Left ventricle myocardium inferior (tissue), 1 donor: ENCODE results near the gene HSFX1. TPM values are rescaled to one million over a fixed set of nuclear protein-coding genes. Genes with fewer than 3 reads are reported as not detected.
"Not testable (repeated sequence)": the region's sequence is repeated elsewhere in the genome, so short reads cannot be mapped to it uniquely, and the experiment has no call there.

Source experiments
- DNase-seq: peaks from one replicate; pipeline ENCODE4 v3.0.0-alpha.2; 2020
- H3K27ac ChIP-seq: fragments of 200-600 bp; replicated peaks from 2 replicates; pipeline ENCODE4 v1.8.0; 2021
- H3K27me3 ChIP-seq: fragments of 200-600 bp; 2 replicates; pipeline ENCODE4 v1.8.0; 2021; ENCODE audit warnings: low read depth
- H3K36me3 ChIP-seq: fragments of 200-600 bp; 2 replicates; pipeline ENCODE4 v1.8.0; 2021
- H3K4me1 ChIP-seq: fragments of 200-600 bp; 2 replicates; pipeline ENCODE4 v1.8.0; 2021
- H3K4me3 ChIP-seq: fragments of 200-600 bp; 2 replicates; pipeline ENCODE4 v1.8.0; 2021; ENCODE audit warnings: mild to moderate bottlenecking, moderate library complexity
- H3K9me3 ChIP-seq: fragments of 200-600 bp; replicated peaks from 2 replicates; pipeline ENCODE4 v1.8.0; 2021
- CTCF ChIP-seq: fragments of 200-600 bp; IDR thresholded peaks from 2 replicates; pipeline ENCODE4 v1.8.0; 2021; ENCODE audit warnings: antibody characterized with exemption, mild to moderate bottlenecking, borderline replicate concordance
- intact Hi-C: fragments of 100-400 bp; cut with micrococcal nuclease; formaldehyde crosslinking; loops from one replicate; pipeline ENCODE4 v1.11.0; 2022
- total RNA-seq: library from RNA; stranded (reverse); fragmentation: NEBNext Ultra II Directional; extraction: Animal tissue kit (Norgen Biotek cat#: 25700); gene quantifications from one replicate; pipeline ENCODE4 v1.2.1, GENCODE V29; 2021
- donor health status: DM: no; HTN: yes; CAD: no; lungs with severe emphysema.

Gene HSFX1
- total RNA-seq, 1 donor from 2014 or later = 3.0 TPM

- no peaks in the 10 kb centered on the region for H3K27me3 ChIP-seq
- intact Hi-C loops = no loop called here
- no peak overlapping the region for H3K27ac ChIP-seq
- no peaks in the 10 kb centered on the region for H3K4me1 ChIP-seq
- H3K9me3 ChIP-seq = no peaks in the 10 kb centered on the region
- no peak for DNase-seq
- H3K36me3 ChIP-seq = no peaks in the 10 kb centered on the region
- H3K4me3 ChIP-seq = no peak overlapping the region
- TF ChIP-seq CTCF = no peak
These were observed 12.9 kb upstream of the HSFX1 start for GRCh38 chrX:149760965-149761364.

GRCh38 chrX:149761858-149762674 lies 11.8 kb upstream of the HSFX1 start:
- H3K27me3 ChIP-seq, H3K4me3 ChIP-seq, H3K9me3 ChIP-seq, H3K4me1 ChIP-seq, intact Hi-C loops, H3K36me3 ChIP-seq, DNase-seq, H3K27ac ChIP-seq: not testable (repeated sequence)

- Histone ChIP-seq H3K4me3 (no peak overlapping the region), H3K27me3 (no peaks in the 10 kb centered on the region), H3K4me1 (no peaks in the 10 kb centered on the region), H3K36me3 (no peaks in the 10 kb centered on the region), H3K9me3 (no peaks in the 10 kb centered on the region), H3K27ac (no peak overlapping the region)
- intact Hi-C loops = no loop called here
- no peak for DNase-seq
- no peak for TF ChIP-seq CTCF
These were observed 10.9 kb upstream of the HSFX1 start for GRCh38 chrX:149762696-149763614.

GRCh38 chrX:149770344-149770743 lies 3.5 kb upstream of the HSFX1 start:
- H3K36me3 ChIP-seq, H3K4me1 ChIP-seq, H3K27me3 ChIP-seq, H3K27ac ChIP-seq, H3K9me3 ChIP-seq, H3K4me3 ChIP-seq, intact Hi-C loops, DNase-seq: not testable (repeated sequence)

GRCh38 chrX:149773026-149773425 lies 842 bp upstream of the HSFX1 start:
- H3K27ac ChIP-seq, DNase-seq, H3K4me1 ChIP-seq, H3K27me3 ChIP-seq, H3K36me3 ChIP-seq, H3K4me3 ChIP-seq, H3K9me3 ChIP-seq, intact Hi-C loops: not testable (repeated sequence)

GRCh38 chrX:149777999-149778398 lies 4.1 kb downstream of the HSFX1 start:
- intact Hi-C loops, H3K27me3 ChIP-seq: not testable (repeated sequence)

GRCh38 chrX:149781727-149782126 lies 7.9 kb downstream of the HSFX1 start, which contains the start of gene MAGEA9:
TSS of gene MAGEA9 (plus strand) at chrX:149781930. CDS start at chrX:149786211, 4,281 bp downstream.
- H3K27me3 ChIP-seq, H3K27ac ChIP-seq, H3K4me3 ChIP-seq, H3K36me3 ChIP-seq, intact Hi-C loops, DNase-seq, H3K4me1 ChIP-seq, H3K9me3 ChIP-seq: not testable (repeated sequence)

More at GRCh38 chrX:149777999-149778398, 4.1 kb downstream of the HSFX1 start:
- not testable (repeated sequence) for H3K9me3 ChIP-seq, H3K36me3 ChIP-seq, H3K4me3 ChIP-seq, H3K4me1 ChIP-seq, H3K27ac ChIP-seq, DNase-seq

- H3K27me3 ChIP-seq, intact Hi-C loops, H3K4me3 ChIP-seq, H3K9me3 ChIP-seq, H3K36me3 ChIP-seq, H3K4me1 ChIP-seq, DNase-seq, H3K27ac ChIP-seq: not testable (repeated sequence)
These were observed 21.7 kb downstream of the HSFX1 start for GRCh38 chrX:149795531-149795930.
